HL-60/S4 (cell line): ENCODE measurements around the gene C8G.

ENCODE experiments used
- in situ Hi-C: fragments of 300-500 bp; cut with MboI; formaldehyde crosslinking; loops from 2 replicates; pipeline ENCODE4 v1.14.3; 2022; ENCODE audit warnings: low sequenced_read_pairs

Gene C8G

GRCh38 chr9:136980669-136981478, 35.8 kb downstream of the C8G start:
- in situ Hi-C loops = no loop called here

GRCh38 chr9:136981588-136982231, 36.7 kb downstream of the C8G start:
- in situ Hi-C loops = no loop called here

- in situ Hi-C loops = no loop called here
These were observed 37.4 kb downstream of the C8G start, which contains the start of gene LCNL1 for GRCh38 chr9:136982232-136983051. LCNL1 (plus strand) TSS chr9:136982993; CDS start chr9:136983587, 594 bp downstream.

- in situ Hi-C loops = no loop called here
These were observed 38.1 kb downstream of the C8G start for GRCh38 chr9:136983167-136983566.

GRCh38 chr9:136983656-136984314, 38.7 kb downstream of the C8G start:
- in situ Hi-C loops = no loop called here

GRCh38 chr9:136984464-136985026, 39.5 kb downstream of the C8G start:
- in situ Hi-C loops = no loop called here

- in situ Hi-C loops = no loop called here
These were observed 40.1 kb downstream of the C8G start for GRCh38 chr9:136985027-136985602.

- in situ Hi-C loops = no loop called here
These were observed 40.8 kb downstream of the C8G start for GRCh38 chr9:136985853-136986252.

- in situ Hi-C loops = no loop called here
These were observed 43.8 kb downstream of the C8G start for GRCh38 chr9:136988872-136989271.

- in situ Hi-C loops = no loop called here
These were observed 45.3 kb downstream of the C8G start for GRCh38 chr9:136990242-136990911.

- in situ Hi-C loops = no loop called here
These were observed 47.2 kb downstream of the C8G start, which contains the start of gene PAXX for GRCh38 chr9:136991993-136992818. PAXX (plus strand) TSS chr9:136992422; CDS start chr9:136992444, 22 bp downstream.

GRCh38 chr9:136992819-136993369, 47.9 kb downstream of the C8G start:
- in situ Hi-C loops = no loop called here

- in situ Hi-C loops = no loop called here
These were observed 49.3 kb downstream of the C8G start for GRCh38 chr9:136994180-136994887.

GRCh38 chr9:136994888-136995230, 49.8 kb downstream of the C8G start:
- in situ Hi-C loops = no loop called here

- in situ Hi-C loops = no loop called here
These were observed 50.3 kb downstream of the C8G start for GRCh38 chr9:136995362-136995761.

- in situ Hi-C loops = no loop called here
These were observed 50.8 kb downstream of the C8G start for GRCh38 chr9:136995772-136996311.
